HepG2 (cell line): ENCODE data around the gene ITGB7. TPM values are rescaled to one million over a fixed set of nuclear protein-coding genes. Genes with fewer than 3 reads are reported as not detected.

Experiments
- ASH2L ChIP-seq: fragments of 300-600, 200-600 bp; sonication (generic); IDR thresholded peaks from 2 replicates; pipeline ENCODE4 v1.7.0; 2017; ENCODE audit warnings: low read depth, mild to moderate bottlenecking, moderate library complexity, mixed read lengths, low read length; ENCODE audit not compliant: insufficient read length
- CREB1 ChIP-seq, 2 experiments: fragments of 450-650 bp in 1 of 2; IDR thresholded peaks; 2 replicates each; pipeline ENCODE4 v1.6.1; 2016 to 2017; ENCODE audit warnings: control low read depth in 1 of 2, mild to moderate bottlenecking in 1 of 2, missing compliant biosample characterization in 1 of 2, missing genetic modification characterization in 1 of 2
- HOXA3 ChIP-seq: sonication (generic); formaldehyde crosslinking; IDR thresholded peaks from 2 replicates; pipeline ENCODE4 v1.5.0; 2020; ENCODE audit warnings: missing genetic modification reagents
- NFKBIZ ChIP-seq: IDR thresholded peaks from 2 replicates; pipeline ENCODE4 v1.6.1; 2018; ENCODE audit warnings: missing genetic modification reagents, missing compliant biosample characterization
- NRL ChIP-seq: sonication (generic); formaldehyde crosslinking; IDR thresholded peaks from 2 replicates; pipeline ENCODE4 v1.5.0; 2020; ENCODE audit warnings: missing genetic modification reagents, mild to moderate bottlenecking, moderate library complexity, borderline replicate concordance
- TRIM24 ChIP-seq: sonication (generic); formaldehyde crosslinking; IDR thresholded peaks from 2 replicates; pipeline ENCODE4 v1.8.0; 2022; ENCODE audit warnings: mild to moderate bottlenecking, missing genetic modification reagents
- ZNF788 ChIP-seq: sonication (generic); formaldehyde crosslinking; IDR thresholded peaks from 2 replicates; pipeline ENCODE4 v1.5.0; 2020; ENCODE audit warnings: mild to moderate bottlenecking, missing genetic modification reagents, borderline replicate concordance
- polyA plus RNA-seq, 8 experiments: library from polyadenylated mRNA; depleted of rRNA in 3 of 8; stranded (reverse) in 7 of 8; unstranded in 1 of 8; fragments of >200 nt; fragmentation: Illumina TruSeq in 4 of 8; extraction: Trizol in 4 of 8; gene quantifications; 2 replicates each; pipeline versions ENCODE4 v1.2.1 to v1.2.3, GENCODE V29; 2011 to 2016; ENCODE audit warnings: low read depth in 4 of 8, missing spikeins in 1 of 8, mixed read lengths in 1 of 8; ENCODE audit not compliant: insufficient read depth in 1 of 8
- total RNA-seq, 5 experiments: library from RNA; depleted of rRNA; stranded (reverse); fragments of >200 nt; fragmentation: Illumina TruSeq; extraction: Trizol; gene quantifications; 2 replicates each; pipeline ENCODE4 v1.2.3, GENCODE V29; 2016; ENCODE audit warnings: low read depth in 1 of 5
- TF ChIP-seq, protein P1 (sequence below): sonication (generic); formaldehyde crosslinking; IDR thresholded peaks from 2 replicates; pipeline ENCODE4 v1.5.0; 2020; ENCODE audit warnings: mild to moderate bottlenecking, missing genetic modification reagents, borderline replicate concordance
- TF ChIP-seq, protein P2 (sequence below): sonication (generic); formaldehyde crosslinking; IDR thresholded peaks from 2 replicates; pipeline ENCODE4 v1.5.0; 2020; ENCODE audit warnings: mild to moderate bottlenecking, missing genetic modification reagents, moderate library complexity
- TF ChIP-seq, protein P3 (sequence below): sonication (generic); formaldehyde crosslinking; IDR thresholded peaks from 2 replicates; pipeline ENCODE4 v1.4.0; 2020; ENCODE audit warnings: missing genetic modification reagents, mild to moderate bottlenecking, borderline replicate concordance
- TF ChIP-seq, protein P4 (sequence below): sonication (generic); formaldehyde crosslinking; IDR thresholded peaks from 2 replicates; pipeline ENCODE4 v1.4.0; 2020; ENCODE audit warnings: missing genetic modification reagents, borderline replicate concordance

Gene ITGB7
- total and polyA plus RNA-seq, 2 of the 13 experiments (the other 11 are each of a cell fraction or from before 2014, with no cell fraction given), result 0.16 to 0.18 TPM

DNA sequence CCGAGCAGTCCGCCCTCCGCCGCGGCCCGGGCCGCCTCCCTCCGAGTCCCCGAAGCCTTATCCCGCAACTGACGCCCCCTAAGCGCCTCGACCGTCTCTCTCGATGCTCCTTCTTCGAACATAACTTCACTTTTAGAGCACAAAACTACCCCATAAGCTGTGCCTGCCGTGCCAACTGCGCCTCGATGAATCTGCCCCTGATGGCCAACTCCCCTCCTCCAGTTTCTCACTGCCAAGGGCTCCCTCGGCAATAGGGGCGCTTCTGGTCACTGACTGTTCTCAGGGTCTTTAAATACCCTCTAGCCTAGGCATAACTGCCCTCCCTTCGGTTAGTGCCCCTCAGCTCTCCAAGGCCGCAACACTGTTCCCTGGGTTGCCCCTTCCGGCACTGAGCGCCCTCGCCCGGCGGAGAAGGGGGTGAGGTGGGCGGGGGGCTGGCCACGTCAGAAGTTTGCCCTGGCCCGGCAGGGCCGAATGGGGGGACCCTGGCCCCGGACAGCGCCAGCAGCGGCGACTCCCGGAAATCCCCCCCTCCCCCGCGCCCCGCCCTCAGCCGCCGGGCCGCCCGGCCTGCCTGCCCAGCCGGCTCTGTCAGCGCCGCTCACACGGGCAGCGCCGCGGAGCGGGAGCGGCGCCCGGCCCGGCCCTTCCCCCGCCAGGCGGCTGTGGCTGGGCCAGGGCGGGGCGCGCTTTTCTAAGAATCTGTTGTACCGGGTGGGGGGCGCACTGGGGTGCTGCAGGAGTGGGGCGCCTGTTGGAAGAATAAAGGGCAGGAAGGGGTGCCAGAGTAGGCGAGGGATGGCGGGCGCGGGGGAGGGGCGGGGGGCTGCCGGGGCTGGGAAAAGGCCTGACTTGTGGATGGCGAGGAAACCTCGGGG is 14.4 kb upstream of the ITGB7 start (continued):
- TF ChIP-seq, protein P1, sequence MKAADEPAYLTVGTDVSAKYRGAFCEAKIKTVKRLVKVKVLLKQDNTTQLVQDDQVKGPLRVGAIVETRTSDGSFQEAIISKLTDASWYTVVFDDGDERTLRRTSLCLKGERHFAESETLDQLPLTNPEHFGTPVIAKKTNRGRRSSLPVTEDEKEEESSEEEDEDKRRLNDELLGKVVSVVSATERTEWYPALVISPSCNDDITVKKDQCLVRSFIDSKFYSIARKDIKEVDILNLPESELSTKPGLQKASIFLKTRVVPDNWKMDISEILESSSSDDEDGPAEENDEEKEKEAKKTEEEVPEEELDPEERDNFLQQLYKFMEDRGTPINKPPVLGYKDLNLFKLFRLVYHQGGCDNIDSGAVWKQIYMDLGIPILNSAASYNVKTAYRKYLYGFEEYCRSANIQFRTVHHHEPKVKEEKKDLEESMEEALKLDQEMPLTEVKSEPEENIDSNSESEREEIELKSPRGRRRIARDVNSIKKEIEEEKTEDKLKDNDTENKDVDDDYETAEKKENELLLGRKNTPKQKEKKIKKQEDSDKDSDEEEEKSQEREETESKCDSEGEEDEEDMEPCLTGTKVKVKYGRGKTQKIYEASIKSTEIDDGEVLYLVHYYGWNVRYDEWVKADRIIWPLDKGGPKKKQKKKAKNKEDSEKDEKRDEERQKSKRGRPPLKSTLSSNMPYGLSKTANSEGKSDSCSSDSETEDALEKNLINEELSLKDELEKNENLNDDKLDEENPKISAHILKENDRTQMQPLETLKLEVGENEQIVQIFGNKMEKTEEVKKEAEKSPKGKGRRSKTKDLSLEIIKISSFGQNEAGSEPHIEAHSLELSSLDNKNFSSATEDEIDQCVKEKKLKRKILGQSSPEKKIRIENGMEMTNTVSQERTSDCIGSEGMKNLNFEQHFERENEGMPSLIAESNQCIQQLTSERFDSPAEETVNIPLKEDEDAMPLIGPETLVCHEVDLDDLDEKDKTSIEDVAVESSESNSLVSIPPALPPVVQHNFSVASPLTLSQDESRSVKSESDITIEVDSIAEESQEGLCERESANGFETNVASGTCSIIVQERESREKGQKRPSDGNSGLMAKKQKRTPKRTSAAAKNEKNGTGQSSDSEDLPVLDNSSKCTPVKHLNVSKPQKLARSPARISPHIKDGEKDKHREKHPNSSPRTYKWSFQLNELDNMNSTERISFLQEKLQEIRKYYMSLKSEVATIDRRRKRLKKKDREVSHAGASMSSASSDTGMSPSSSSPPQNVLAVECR, result peak; percentile 60; the same call in 1 of the 2 replicates
- TF ChIP-seq ASH2L (peak; percentile 59), NFKBIZ (CRISPR knock-in tag) (peak; percentile 19; the same call in 1 of the 2 replicates), HOXA3 (CRISPR knock-in tag) (peak; percentile 28; the same call in 1 of the 2 replicates), TRIM24 (CRISPR knock-in tag) (no peak), ZNF788 (CRISPR knock-in tag) (peak; percentile 59; the same call in 1 of the 2 replicates), CREB1 (IDR thresholded peaks at IDR 0.05) (0 out of 2 replicates have a peak, but pooled peaks have one; percentile 25), CREB1 (CRISPR knock-in tag; IDR thresholded peaks at IDR 0.05) (no peak; the same call in 1 of the 2 replicates), NRL (no peak; the same call in 1 of the 2 replicates)
- TF ChIP-seq, protein P2, sequence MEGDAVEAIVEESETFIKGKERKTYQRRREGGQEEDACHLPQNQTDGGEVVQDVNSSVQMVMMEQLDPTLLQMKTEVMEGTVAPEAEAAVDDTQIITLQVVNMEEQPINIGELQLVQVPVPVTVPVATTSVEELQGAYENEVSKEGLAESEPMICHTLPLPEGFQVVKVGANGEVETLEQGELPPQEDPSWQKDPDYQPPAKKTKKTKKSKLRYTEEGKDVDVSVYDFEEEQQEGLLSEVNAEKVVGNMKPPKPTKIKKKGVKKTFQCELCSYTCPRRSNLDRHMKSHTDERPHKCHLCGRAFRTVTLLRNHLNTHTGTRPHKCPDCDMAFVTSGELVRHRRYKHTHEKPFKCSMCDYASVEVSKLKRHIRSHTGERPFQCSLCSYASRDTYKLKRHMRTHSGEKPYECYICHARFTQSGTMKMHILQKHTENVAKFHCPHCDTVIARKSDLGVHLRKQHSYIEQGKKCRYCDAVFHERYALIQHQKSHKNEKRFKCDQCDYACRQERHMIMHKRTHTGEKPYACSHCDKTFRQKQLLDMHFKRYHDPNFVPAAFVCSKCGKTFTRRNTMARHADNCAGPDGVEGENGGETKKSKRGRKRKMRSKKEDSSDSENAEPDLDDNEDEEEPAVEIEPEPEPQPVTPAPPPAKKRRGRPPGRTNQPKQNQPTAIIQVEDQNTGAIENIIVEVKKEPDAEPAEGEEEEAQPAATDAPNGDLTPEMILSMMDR (CRISPR knock-in tag), result peak; percentile 70
- TF ChIP-seq, protein P3, sequence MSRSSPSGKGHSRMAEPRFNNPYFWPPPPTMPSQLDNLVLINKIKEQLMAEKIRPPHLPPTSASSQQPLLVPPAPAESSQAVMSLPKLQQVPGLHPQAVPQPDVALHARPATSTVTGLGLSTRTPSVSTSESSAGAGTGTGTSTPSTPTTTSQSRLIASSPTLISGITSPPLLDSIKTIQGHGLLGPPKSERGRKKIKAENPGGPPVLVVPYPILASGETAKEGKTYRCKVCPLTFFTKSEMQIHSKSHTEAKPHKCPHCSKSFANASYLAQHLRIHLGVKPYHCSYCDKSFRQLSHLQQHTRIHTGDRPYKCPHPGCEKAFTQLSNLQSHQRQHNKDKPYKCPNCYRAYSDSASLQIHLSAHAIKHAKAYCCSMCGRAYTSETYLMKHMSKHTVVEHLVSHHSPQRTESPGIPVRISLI (CRISPR knock-in tag), result no peak
- TF ChIP-seq, protein P4, sequence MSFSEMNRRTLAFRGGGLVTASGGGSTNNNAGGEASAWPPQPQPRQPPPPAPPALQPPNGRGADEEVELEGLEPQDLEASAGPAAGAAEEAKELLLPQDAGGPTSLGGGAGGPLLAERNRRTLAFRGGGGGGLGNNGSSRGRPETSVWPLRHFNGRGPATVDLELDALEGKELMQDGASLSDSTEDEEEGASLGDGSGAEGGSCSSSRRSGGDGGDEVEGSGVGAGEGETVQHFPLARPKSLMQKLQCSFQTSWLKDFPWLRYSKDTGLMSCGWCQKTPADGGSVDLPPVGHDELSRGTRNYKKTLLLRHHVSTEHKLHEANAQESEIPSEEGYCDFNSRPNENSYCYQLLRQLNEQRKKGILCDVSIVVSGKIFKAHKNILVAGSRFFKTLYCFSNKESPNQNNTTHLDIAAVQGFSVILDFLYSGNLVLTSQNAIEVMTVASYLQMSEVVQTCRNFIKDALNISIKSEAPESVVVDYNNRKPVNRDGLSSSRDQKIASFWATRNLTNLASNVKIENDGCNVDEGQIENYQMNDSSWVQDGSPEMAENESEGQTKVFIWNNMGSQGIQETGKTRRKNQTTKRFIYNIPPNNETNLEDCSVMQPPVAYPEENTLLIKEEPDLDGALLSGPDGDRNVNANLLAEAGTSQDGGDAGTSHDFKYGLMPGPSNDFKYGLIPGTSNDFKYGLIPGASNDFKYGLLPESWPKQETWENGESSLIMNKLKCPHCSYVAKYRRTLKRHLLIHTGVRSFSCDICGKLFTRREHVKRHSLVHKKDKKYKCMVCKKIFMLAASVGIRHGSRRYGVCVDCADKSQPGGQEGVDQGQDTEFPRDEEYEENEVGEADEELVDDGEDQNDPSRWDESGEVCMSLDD (CRISPR knock-in tag), result 0 out of 2 replicates have a peak, but pooled peaks have one; percentile 26
